GM19043 (cell line): ENCODE measurements around the gene DNAJB8.

Source experiments
- ATAC-seq: cut with Tn5 transposase; IDR thresholded peaks from one replicate; pipeline ENCODE4 v1.9.1; 2021; ENCODE audit warnings: low read depth; ENCODE audit not compliant: unreplicated experiment

The DNAJB8 gene

GRCh38 chr3:128429751-128430150, 36.9 kb downstream of the DNAJB8 start:
- no peak for ATAC-seq

DNA sequence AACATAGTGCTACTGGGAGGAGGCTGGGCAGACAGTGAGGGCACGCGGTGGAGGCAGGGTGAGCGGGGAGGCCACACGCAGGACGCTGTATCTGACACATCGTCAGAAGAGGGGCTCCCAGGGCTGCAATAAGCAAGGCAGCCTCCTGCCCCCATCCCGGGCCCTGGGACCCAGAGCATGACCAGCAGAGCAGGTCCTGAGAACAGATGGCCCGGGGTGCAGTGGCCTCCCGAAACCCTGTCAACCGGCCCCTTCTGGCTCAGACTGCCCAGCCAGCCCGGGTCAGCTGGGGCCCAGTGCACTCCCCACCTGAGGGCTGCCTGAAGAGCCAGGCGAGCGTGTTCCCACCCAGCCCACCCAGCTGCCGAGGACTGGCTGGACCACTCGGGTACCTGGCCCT, 37.4 kb downstream of the DNAJB8 start:
- no peak for ATAC-seq

DNA sequence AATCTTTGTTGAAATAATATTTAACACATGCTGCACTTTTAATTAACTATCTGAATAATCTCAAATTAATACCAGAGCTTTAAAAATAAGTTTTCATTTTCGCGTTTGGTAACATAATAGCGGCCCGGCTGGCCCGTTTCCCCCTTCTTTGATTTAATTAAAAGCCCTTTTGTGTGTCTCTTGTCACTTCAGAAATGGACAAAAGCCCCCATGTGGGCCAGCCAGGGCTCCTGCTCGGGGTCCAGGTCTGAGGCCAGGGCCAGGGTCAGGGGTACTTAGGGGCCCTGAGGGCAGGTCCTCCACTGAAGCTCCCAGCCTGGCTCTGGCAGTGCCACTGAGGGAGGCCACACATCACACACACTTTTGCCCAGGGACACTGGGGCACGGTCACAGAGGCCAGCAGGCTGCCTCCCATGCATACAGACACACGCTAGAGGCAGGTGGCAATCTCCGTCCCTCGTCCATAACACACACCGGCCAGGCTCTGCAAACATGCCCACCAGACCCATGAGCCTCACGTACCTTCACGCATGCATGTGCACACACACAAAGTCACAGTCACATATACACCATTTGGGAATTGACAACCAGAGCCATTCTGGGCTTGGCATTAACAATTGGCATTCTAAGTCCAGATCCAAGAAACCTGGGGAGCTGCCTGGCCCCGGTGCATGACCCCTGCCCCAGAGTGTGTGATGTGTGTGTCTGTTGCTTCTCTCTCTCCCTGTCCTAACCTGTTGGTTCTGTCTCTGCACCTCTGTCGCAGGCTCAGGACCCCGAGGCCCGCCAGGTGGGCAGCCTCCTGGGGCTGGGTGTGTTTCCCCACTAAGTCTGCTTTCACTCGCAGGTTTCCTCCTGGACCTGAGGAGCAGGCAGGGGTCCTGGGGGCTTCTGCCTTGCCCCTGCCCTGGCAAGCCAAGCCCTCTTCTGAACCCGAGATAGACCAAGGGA, 38.5 kb downstream of the DNAJB8 start:
- no peak for ATAC-seq

GRCh38 chr3:128427175-128427857, 39.4 kb downstream of the DNAJB8 start:
- ATAC-seq = no peak

- no peak for ATAC-seq
Measured at GRCh38 chr3:128426128-128426921, 40.4 kb downstream of the DNAJB8 start.

- no peak for ATAC-seq
Measured at GRCh38 chr3:128425846-128426127, 40.9 kb downstream of the DNAJB8 start.

- no peak for ATAC-seq
Measured at GRCh38 chr3:128425142-128425845, 41.4 kb downstream of the DNAJB8 start.

DNA sequence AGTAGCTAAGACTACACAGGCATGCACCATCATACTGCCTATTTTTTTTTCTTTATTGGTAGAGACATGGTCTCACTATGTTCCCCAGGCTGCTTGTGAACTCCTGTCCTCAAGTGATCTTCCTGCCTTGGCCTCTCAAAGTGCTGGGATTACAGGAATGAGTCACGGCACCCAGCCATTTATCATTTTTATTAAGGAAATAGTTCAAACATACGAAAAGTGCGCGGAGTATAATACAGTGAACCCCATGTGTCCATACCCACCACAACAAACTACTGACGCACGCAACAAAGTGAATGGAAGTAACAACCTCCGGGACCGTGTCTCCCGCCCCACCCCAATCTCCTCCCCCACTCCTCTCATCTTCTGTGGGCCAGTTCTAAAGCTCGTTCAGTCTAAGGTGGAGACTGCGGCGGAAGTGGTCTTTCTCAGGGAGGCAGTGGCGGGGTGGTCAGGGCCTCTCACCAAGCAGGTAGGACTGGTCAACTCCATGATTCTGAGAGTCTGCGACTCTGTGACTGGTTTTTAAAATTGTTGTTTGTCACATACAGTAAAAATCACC, 42.1 kb downstream of the DNAJB8 start:
- ATAC-seq = no peak

DNA sequence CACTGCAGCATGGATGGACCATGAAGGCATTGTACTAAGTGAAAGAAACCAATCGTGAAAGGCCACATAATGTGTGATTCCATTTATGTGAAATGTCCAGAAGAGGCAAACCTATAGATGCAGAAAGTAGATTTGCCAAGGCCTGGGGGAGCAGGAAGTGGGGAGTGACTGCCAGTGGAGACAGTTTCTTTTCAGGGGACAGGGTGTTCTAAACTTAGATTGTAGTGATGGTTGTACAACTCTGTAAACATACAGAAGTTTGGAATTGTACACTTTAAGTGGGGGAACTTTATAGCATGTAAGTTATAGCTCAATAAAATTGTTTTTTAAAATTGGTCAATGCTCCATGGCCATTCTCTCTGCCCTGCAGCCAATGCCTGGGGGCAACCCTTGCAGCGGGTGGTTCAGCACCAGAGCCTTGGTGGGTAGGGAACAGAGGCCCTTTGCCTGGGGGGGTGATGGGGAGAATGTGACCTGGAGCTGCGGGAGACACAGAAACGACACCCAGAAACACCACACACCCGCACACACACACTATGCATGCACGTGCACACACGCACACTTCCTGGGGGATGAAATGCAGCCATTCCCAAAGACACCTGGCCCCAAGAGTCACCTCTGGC, 43.1 kb downstream of the DNAJB8 start:
- no peak for ATAC-seq

DNA sequence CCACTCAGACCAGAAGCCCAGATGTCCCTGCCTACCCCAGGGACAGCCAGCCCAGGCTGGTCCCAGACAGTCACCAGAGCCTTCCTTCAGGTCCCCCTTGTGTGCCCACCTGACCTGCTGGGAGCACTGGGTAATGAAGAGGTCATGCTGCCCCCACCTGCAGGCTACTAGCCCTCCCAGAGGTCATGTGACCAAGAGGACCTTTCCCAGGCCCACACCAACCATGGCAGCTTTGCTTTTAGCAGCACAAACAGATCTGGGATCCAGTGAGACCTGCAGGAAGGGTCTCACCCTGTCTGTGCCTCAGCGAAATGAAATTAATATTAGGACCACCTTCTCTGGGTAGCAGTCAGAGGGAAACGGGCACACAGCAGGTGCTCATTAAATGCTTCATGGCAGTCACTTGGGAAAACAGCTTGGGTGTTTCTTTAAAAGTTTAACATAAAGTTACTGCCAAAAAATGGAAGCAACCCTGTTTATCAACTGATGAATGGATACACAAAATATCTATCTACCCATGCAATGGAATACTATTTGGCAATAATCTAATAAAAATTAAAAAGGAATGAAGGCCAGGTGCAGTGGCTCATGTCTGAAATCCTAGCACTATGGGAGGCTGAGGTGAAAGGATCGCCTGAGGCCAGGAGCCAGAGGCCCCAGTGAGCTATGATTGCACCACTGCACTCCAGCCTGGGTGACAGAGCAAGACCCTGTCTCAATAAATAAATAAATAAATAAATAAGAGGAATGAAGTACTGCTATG, 43.7 kb downstream of the DNAJB8 start:
- ATAC-seq = no peak

GRCh38 chr3:128421966-128422365, 44.7 kb downstream of the DNAJB8 start:
- no peak for ATAC-seq

GRCh38 chr3:128421439-128421836, 45.3 kb downstream of the DNAJB8 start:
- no peak for ATAC-seq

DNA sequence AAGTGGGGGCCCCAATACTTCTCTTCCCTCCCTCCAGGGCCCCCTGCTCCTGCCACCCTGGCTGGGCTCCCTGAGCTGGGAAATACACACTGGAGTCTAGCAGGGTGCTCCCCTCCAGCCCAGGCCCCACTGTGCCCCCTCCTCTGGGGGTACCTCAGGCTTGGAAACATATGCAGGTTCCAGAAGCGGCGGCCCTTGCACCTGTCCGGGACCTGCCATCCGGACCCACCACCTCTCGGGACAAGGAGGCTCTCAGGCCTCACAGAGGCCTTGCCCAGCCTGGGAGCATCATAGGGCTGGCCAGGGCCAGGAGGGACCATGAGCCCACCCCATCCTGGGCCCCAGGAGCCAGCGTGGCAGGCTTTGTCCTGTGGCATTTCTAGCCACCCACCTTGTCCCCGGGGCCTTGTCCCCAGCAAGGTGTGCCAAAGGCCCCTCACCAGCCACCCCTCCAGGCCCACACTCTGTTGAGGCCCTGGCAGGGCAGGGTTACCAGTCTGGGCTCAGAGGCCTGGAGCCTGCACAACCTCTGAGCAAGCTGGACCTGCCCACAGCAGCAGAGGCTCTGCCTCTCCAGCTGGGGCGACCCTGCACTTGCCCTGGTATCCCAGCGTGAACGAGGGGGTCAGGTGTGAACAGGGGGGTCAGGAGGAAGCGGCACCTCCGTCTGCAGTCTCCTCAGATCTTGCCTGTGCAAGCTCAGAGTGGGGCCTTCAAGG, 45.8 kb downstream of the DNAJB8 start:
- no peak for ATAC-seq

- ATAC-seq = no peak
Measured at GRCh38 chr3:128420289-128420688, 46.4 kb downstream of the DNAJB8 start.

GRCh38 chr3:128419311-128419710, 47.4 kb downstream of the DNAJB8 start:
- no peak for ATAC-seq

- no peak for ATAC-seq
Measured at GRCh38 chr3:128418900-128419299, 47.8 kb downstream of the DNAJB8 start.

GRCh38 chr3:128416578-128417211, 50.0 kb downstream of the DNAJB8 start:
- ATAC-seq = no peak
